ENCODE measurements around the gene PHF21B.

DNA sequence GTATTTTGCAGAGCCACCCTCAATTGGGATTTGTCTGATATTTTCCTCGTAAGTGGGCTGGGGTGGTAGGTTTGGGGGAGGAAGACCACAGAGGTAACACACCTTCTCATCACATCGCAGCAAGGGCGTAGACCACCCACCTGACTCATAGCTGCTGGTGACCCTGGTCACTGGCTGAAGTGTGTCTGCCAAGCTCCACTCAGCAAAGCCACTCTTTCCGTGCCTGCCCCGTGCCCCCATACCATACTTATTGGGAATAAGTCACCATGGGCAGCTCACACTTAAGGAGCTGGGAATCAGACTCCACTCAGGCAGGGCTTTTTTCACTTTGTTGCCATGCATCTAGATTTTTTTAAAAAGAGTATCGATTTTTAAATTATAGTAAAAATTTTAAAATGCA is 111.6 kb downstream of the PHF21B start:
- TF ChIP-seq, protein P1, sequence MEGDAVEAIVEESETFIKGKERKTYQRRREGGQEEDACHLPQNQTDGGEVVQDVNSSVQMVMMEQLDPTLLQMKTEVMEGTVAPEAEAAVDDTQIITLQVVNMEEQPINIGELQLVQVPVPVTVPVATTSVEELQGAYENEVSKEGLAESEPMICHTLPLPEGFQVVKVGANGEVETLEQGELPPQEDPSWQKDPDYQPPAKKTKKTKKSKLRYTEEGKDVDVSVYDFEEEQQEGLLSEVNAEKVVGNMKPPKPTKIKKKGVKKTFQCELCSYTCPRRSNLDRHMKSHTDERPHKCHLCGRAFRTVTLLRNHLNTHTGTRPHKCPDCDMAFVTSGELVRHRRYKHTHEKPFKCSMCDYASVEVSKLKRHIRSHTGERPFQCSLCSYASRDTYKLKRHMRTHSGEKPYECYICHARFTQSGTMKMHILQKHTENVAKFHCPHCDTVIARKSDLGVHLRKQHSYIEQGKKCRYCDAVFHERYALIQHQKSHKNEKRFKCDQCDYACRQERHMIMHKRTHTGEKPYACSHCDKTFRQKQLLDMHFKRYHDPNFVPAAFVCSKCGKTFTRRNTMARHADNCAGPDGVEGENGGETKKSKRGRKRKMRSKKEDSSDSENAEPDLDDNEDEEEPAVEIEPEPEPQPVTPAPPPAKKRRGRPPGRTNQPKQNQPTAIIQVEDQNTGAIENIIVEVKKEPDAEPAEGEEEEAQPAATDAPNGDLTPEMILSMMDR (conservative IDR thresholded peaks at IDR 0.05 in 1 of 2, IDR thresholded peaks at IDR 0.05 in 1 of 2; ENCODE audit: extremely low read depth in 1 of 2, insufficient read depth in 1 of 2, low read depth in 1 of 2, low read length in 2 of 2), result no peak
- TF ChIP-seq EZH2 (IDR thresholded peaks at IDR 0.05; ENCODE audit: borderline replicate concordance, low read length), result no peak
